A204.1 (cell line): ENCODE measurements around the gene ID1.
"Not testable (repeated sequence)": the region's sequence is repeated elsewhere in the genome, so short reads cannot be mapped to it uniquely, and the experiment has no call there.

ENCODE experiments used
- FAIRE-seq: peaks from 2 replicates; lab custom pipeline; 2012; peaks lifted over from hg19 to GRCh38; lab: Jason Lieb, UNC

The ID1 gene

GRCh38 chr20:31573555-31574321 lies 31.4 kb upstream of the ID1 start:
- no peak for FAIRE-seq

- not testable (repeated sequence) for FAIRE-seq
Measured at GRCh38 chr20:31574986-31575385, 30.1 kb upstream of the ID1 start.

GRCh38 chr20:31576751-31577150 lies 28.3 kb upstream of the ID1 start:
- FAIRE-seq, result no peak

- no peak for FAIRE-seq
Measured at GRCh38 chr20:31577194-31577593, 27.9 kb upstream of the ID1 start.

GRCh38 chr20:31578448-31579138 lies 26.5 kb upstream of the ID1 start:
- no peak for FAIRE-seq

GRCh38 chr20:31579245-31579644 lies 25.8 kb upstream of the ID1 start:
- no peak for FAIRE-seq

GRCh38 chr20:31579941-31580651 lies 25.0 kb upstream of the ID1 start:
- not testable (repeated sequence) for FAIRE-seq

GRCh38 chr20:31580706-31581105 lies 24.4 kb upstream of the ID1 start:
- FAIRE-seq, result no peak

- FAIRE-seq, result no peak
Measured at GRCh38 chr20:31581391-31581790, 23.7 kb upstream of the ID1 start.

- FAIRE-seq, result no peak
Measured at GRCh38 chr20:31587545-31588389, 17.3 kb upstream of the ID1 start.

GRCh38 chr20:31590717-31591225 lies 14.3 kb upstream of the ID1 start:
- FAIRE-seq, result no peak

- FAIRE-seq, result no peak
Measured at GRCh38 chr20:31593221-31594001, 11.7 kb upstream of the ID1 start.

- no peak for FAIRE-seq
Measured at GRCh38 chr20:31594002-31594557, 11.0 kb upstream of the ID1 start.

- no peak for FAIRE-seq
Measured at GRCh38 chr20:31594558-31595379, 10.3 kb upstream of the ID1 start.

- no peak for FAIRE-seq
Measured at GRCh38 chr20:31595380-31595653, 9.8 kb upstream of the ID1 start.

GRCh38 chr20:31595654-31596411 lies 9.3 kb upstream of the ID1 start:
- no peak for FAIRE-seq

GRCh38 chr20:31596412-31596715 lies 8.7 kb upstream of the ID1 start:
- not testable (repeated sequence) for FAIRE-seq

- no peak for FAIRE-seq
Measured at GRCh38 chr20:31596831-31597480, 8.1 kb upstream of the ID1 start.

GRCh38 chr20:31597481-31597855 lies 7.6 kb upstream of the ID1 start:
- FAIRE-seq, result no peak
